PC-9 (cell line): ENCODE measurements around the gene EYS. TPM values are rescaled to one million over a fixed set of nuclear protein-coding genes. Genes with fewer than 3 reads are reported as not detected.

Experiments
- BruUV-seq: library from RNA; stranded (reverse); fragments of 400-500 nt; replicated peaks from 2 replicates; lab custom pipeline; 2021; lab: Mats Ljungman, UMichigan
- CTCF ChIA-PET: fragments of 300-600 bp; sonication (Branson Sonifier 250); formaldehyde crosslinking; loops from one replicate; lab custom pipeline; 2022; ENCODE audit warnings: antibody characterized with exemption; lab: Charles Lee
- POLR2A ChIA-PET: fragments of 300-600 bp; sonication (Branson Sonifier 250); formaldehyde crosslinking; loops from one replicate; lab custom pipeline; 2022; ENCODE audit warnings: antibody characterized with exemption; ENCODE audit not compliant: unreplicated experiment; lab: Charles Lee
- DNase-seq, 2 experiments: peaks; one replicate each; pipeline versions ENCODE4 v3.0.0 to v3.0.0-alpha.2; 2015 to 2022; ENCODE audit warnings: mixed read lengths in 1 of 2
- H2AFZ ChIP-seq: fragments of 200-600 bp; sonication (generic); 2 replicates; pipeline ENCODE4 v1.8.1; 2017; ENCODE audit warnings: antibody characterized with exemption
- H3F3A ChIP-seq: fragments of 200-600 bp; sonication (generic); 2 replicates; pipeline ENCODE4 v1.8.1; 2017; ENCODE audit warnings: antibody characterized with exemption, mild to moderate bottlenecking, low read depth; ENCODE audit not compliant: insufficient read depth
- H3K27ac ChIP-seq: fragments of 200-600 bp; sonication (generic); 2 replicates; pipeline ENCODE4 v1.6.1; 2016; ENCODE audit warnings: mixed run types
- H3K27me3 ChIP-seq: fragments of 200-600 bp; sonication (generic); 2 replicates; pipeline ENCODE4 v1.6.1; 2016; ENCODE audit warnings: low read depth, mixed run types; ENCODE audit not compliant: insufficient read depth
- H3K36me3 ChIP-seq: fragments of 200-600 bp; sonication (generic); 2 replicates; pipeline ENCODE4 v1.6.1; 2016; ENCODE audit warnings: low read depth, mixed run types
- H3K4me1 ChIP-seq: fragments of 200-600 bp; sonication (generic); replicated peaks from 2 replicates; pipeline ENCODE4 v1.6.1; 2016; ENCODE audit warnings: mixed run types; ENCODE audit not compliant: insufficient read depth
- H3K4me2 ChIP-seq: fragments of 200-600 bp; sonication (generic); 2 replicates; pipeline ENCODE4 v1.6.1; 2017; ENCODE audit warnings: mixed run types
- H3K4me3 ChIP-seq: fragments of 200-600 bp; sonication (generic); 2 replicates; pipeline ENCODE4 v1.6.1; 2016; ENCODE audit warnings: mixed run types
- H3K79me2 ChIP-seq: fragments of 200-600 bp; sonication (generic); 2 replicates; pipeline ENCODE4 v1.6.1; 2017; ENCODE audit warnings: low read depth, mixed run types
- H3K9me2 ChIP-seq: fragments of 200-600 bp; sonication (generic); 2 replicates; pipeline ENCODE4 v1.8.1; 2017; ENCODE audit warnings: mild to moderate bottlenecking; ENCODE audit not compliant: insufficient read depth
- H3K9me3 ChIP-seq: fragments of 200-600 bp; sonication (generic); 2 replicates; pipeline ENCODE4 v1.8.1; 2016; ENCODE audit warnings: low read depth; ENCODE audit not compliant: insufficient read depth
- H4K20me1 ChIP-seq: fragments of 200-600 bp; sonication (generic); 2 replicates; pipeline ENCODE4 v1.8.1; 2017; ENCODE audit not compliant: insufficient read depth
- EZH2 ChIP-seq: fragments of 200-600 bp; sonication (generic); IDR thresholded peaks from 2 replicates; pipeline ENCODE4 v1.8.0; 2017; ENCODE audit warnings: antibody characterized with exemption, low read depth
- intact Hi-C: fragments of 100-400 bp; cut with micrococcal nuclease; formaldehyde crosslinking; loops from one replicate; pipeline ENCODE4 v1.10.0; 2022; ENCODE audit not compliant: unreplicated experiment
- total RNA-seq: library from RNA; stranded (reverse); gene quantifications from 2 replicates; pipeline ENCODE4 v1.2.3, GENCODE V29; 2021
- TF ChIP-seq, protein P1 (sequence below): fragments of 200-600 bp; sonication (generic); conservative IDR thresholded peaks from 2 replicates; pipeline ENCODE4 v1.6.1; 2017; ENCODE audit warnings: mixed run types, antibody characterized with exemption, mild to moderate bottlenecking, moderate library complexity

EYS gene
- total RNA-seq, 1 experiment from 2014 or later: not detected

- DNase-seq: no peak
- BruUV-seq: no TSS peak
Observed at GRCh38 chr6:65545920-65546319, 161.1 kb downstream of the EYS start.

GRCh38 chr6:65538644-65539043 is 168.4 kb downstream of the EYS start:
- no peak overlapping the region for H3K4me3 ChIP-seq
- no peak overlapping the region for H3K4me2 ChIP-seq
- H4K20me1 ChIP-seq: no peaks in the 10 kb centered on the region
- no TSS peak for BruUV-seq
- ChIA-PET CTCF (no interaction called here), POLR2A (no interaction called here)
- H3K9me3 ChIP-seq: no peaks in the 10 kb centered on the region
- H3K27ac ChIP-seq: no peak overlapping the region
- no peak for TF ChIP-seq EZH2
- TF ChIP-seq, protein P1, sequence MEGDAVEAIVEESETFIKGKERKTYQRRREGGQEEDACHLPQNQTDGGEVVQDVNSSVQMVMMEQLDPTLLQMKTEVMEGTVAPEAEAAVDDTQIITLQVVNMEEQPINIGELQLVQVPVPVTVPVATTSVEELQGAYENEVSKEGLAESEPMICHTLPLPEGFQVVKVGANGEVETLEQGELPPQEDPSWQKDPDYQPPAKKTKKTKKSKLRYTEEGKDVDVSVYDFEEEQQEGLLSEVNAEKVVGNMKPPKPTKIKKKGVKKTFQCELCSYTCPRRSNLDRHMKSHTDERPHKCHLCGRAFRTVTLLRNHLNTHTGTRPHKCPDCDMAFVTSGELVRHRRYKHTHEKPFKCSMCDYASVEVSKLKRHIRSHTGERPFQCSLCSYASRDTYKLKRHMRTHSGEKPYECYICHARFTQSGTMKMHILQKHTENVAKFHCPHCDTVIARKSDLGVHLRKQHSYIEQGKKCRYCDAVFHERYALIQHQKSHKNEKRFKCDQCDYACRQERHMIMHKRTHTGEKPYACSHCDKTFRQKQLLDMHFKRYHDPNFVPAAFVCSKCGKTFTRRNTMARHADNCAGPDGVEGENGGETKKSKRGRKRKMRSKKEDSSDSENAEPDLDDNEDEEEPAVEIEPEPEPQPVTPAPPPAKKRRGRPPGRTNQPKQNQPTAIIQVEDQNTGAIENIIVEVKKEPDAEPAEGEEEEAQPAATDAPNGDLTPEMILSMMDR: no peak
- no peaks in the 10 kb centered on the region for H3K27me3 ChIP-seq
- H3K4me1 ChIP-seq: no peaks in the 10 kb centered on the region
- no peaks in the 10 kb centered on the region for H3F3A ChIP-seq
- H3K36me3 ChIP-seq: no peaks in the 10 kb centered on the region
- no peaks in the 10 kb centered on the region for H3K9me2 ChIP-seq
- H3K79me2 ChIP-seq: no peaks in the 10 kb centered on the region
- H2AFZ ChIP-seq: no peak overlapping the region
- DNase-seq: no peak
- intact Hi-C loops: no loop called here

More at GRCh38 chr6:65545920-65546319, 161.1 kb downstream of the EYS start:
- no peak overlapping the region for H3K4me2 ChIP-seq
- no peaks in the 10 kb centered on the region for H3K9me2 ChIP-seq
- no peaks in the 10 kb centered on the region for H3K9me3 ChIP-seq
- H3K27me3 ChIP-seq: no peaks in the 10 kb centered on the region
- H3K27ac ChIP-seq: no peak overlapping the region
- no peaks in the 10 kb centered on the region for H3K79me2 ChIP-seq
- H3K36me3 ChIP-seq: no peaks in the 10 kb centered on the region
- POLR2A ChIA-PET: no interaction called here
- TF ChIP-seq EZH2: no peak
- TF ChIP-seq, protein P1: no peak
- H2AFZ ChIP-seq: no peak overlapping the region
- H3K4me1 ChIP-seq: no peaks in the 10 kb centered on the region
- no peaks in the 10 kb centered on the region for H4K20me1 ChIP-seq
- H3F3A ChIP-seq: no peaks in the 10 kb centered on the region
- intact Hi-C loops: no loop called here
- CTCF ChIA-PET: no interaction called here
- no peak overlapping the region for H3K4me3 ChIP-seq

DNA sequence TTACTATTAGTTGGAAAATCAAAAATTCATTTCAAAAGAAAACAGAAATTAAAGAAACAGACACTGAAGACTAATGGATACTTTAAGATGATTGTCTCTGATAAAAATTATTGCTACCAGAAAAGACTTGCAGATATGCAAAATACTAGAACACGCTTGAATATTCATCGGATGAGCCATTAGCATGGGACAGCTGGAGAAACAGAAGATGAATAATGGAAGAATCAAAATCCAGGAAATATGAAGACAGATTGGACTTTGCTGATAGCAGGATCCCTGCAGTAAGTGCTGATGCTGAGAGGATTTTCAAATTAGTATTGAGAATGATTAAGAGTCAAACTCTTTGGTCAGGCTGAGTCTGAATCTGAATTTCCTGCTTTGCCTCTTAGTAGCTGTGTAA is 169.4 kb downstream of the EYS start:
- Histone ChIP-seq H3K79me2 (no peaks in the 10 kb centered on the region), H3K4me1 (no peaks in the 10 kb centered on the region), H3K36me3 (no peaks in the 10 kb centered on the region), H3K9me2 (no peaks in the 10 kb centered on the region), H2AFZ (no peak overlapping the region), H4K20me1 (no peaks in the 10 kb centered on the region), H3K4me2 (no peak overlapping the region), H3F3A (no peaks in the 10 kb centered on the region), H3K4me3 (no peak overlapping the region), H3K27me3 (no peaks in the 10 kb centered on the region), H3K27ac (no peak overlapping the region), H3K9me3 (no peaks in the 10 kb centered on the region)
- ChIA-PET CTCF (no interaction called here), POLR2A (no interaction called here)
- DNase-seq: no peak
- intact Hi-C loops: no loop called here
- BruUV-seq: no TSS peak
- TF ChIP-seq EZH2: no peak
- TF ChIP-seq, protein P1: no peak
